ENCODE data around the gene KLHL35. TPM values are rescaled to one million over a fixed set of nuclear protein-coding genes. Genes with fewer than 3 reads are reported as not detected.

Gene KLHL35
- total RNA-seq, 4 donors from 2014 or later = 2.5 TPM; not detected in 3

GRCh38 chr11:75398906-75399305, 34.1 kb downstream of the KLHL35 start:
- Histone ChIP-seq H3K9me3 (no peaks in the 10 kb centered on the region), H3K27ac (no peak overlapping the region), H3K4me3 (no peak overlapping the region), H3K36me3 (no peaks in the 10 kb centered on the region), H3K4me1 (peaks cover 0 to 8% of the 10 kb centered on the region in 2 donors), H3K27me3 (no peaks in the 10 kb centered on the region)
- DNase-seq = no peak
- TF ChIP-seq CTCF (IDR thresholded peaks at IDR 0.05) = no peak
- TF ChIP-seq POLR2A (IDR thresholded peaks at IDR 0.05) = no peak
- intact Hi-C loops (cut with DNase I; ENCODE audit: low total_unique reads) = no loop called here

- H3K27me3 ChIP-seq = no peaks in the 10 kb centered on the region
- no peak overlapping the region for H3K4me3 ChIP-seq
- H3K27ac ChIP-seq = no peak overlapping the region
- no peak for DNase-seq
- no peak for TF ChIP-seq CTCF (IDR thresholded peaks at IDR 0.05)
- TF ChIP-seq POLR2A (IDR thresholded peaks at IDR 0.05) = no peak
- no peaks in the 10 kb centered on the region for H3K4me1 ChIP-seq
- H3K36me3 ChIP-seq = no peaks in the 10 kb centered on the region
- H3K9me3 ChIP-seq = no peaks in the 10 kb centered on the region
- intact Hi-C loops (cut with DNase I; ENCODE audit: low total_unique reads) = loop anchor here (5.0 kb wide), 1 partner anchor 138 kb away; no protein-coding TSS in a partner anchor
Measured at GRCh38 chr11:75394085-75394840, 38.7 kb downstream of the KLHL35 start.

- Histone ChIP-seq H3K27ac (no peak overlapping the region), H3K9me3 (no peaks in the 10 kb centered on the region), H3K36me3 (no peaks in the 10 kb centered on the region), H3K27me3 (no peaks in the 10 kb centered on the region), H3K4me1 (no peaks in the 10 kb centered on the region), H3K4me3 (no peak overlapping the region)
- intact Hi-C loops (cut with DNase I; ENCODE audit: low total_unique reads) = loop anchor here (5.0 kb wide), 1 partner anchor 142 kb away; no protein-coding TSS in a partner anchor
- TF ChIP-seq CTCF (IDR thresholded peaks at IDR 0.05) (no peak), POLR2A (IDR thresholded peaks at IDR 0.05) (no peak)
- DNase-seq = no peak
Measured at GRCh38 chr11:75389925-75390324, 43.1 kb downstream of the KLHL35 start.

- no peak for DNase-seq
- H3K4me3 ChIP-seq = no peak overlapping the region
- H3K36me3 ChIP-seq = no peaks in the 10 kb centered on the region
- TF ChIP-seq CTCF (IDR thresholded peaks at IDR 0.05) (no peak), POLR2A (IDR thresholded peaks at IDR 0.05) (no peak)
- intact Hi-C loops (cut with DNase I; ENCODE audit: low total_unique reads) = no loop called here
- no peaks in the 10 kb centered on the region for H3K4me1 ChIP-seq
- H3K27ac ChIP-seq = no peak overlapping the region
- no peaks in the 10 kb centered on the region for H3K9me3 ChIP-seq
- no peaks in the 10 kb centered on the region for H3K27me3 ChIP-seq
Measured at GRCh38 chr11:75389276-75389605, 43.8 kb downstream of the KLHL35 start.

- H3K4me1 ChIP-seq = no peaks in the 10 kb centered on the region
- peak; percentile 62 for DNase-seq
- H3K9me3 ChIP-seq = no peaks in the 10 kb centered on the region
- TF ChIP-seq CTCF (IDR thresholded peaks at IDR 0.05) = peak; percentile 71 to 83 (median 76)
- TF ChIP-seq POLR2A (IDR thresholded peaks at IDR 0.05) = no peak
- H3K27me3 ChIP-seq = no peaks in the 10 kb centered on the region
- no peak overlapping the region for H3K4me3 ChIP-seq
- no peaks in the 10 kb centered on the region for H3K36me3 ChIP-seq
- H3K27ac ChIP-seq = no peak overlapping the region
- intact Hi-C loops (cut with DNase I; ENCODE audit: low total_unique reads) = no loop called here
Measured at GRCh38 chr11:75388386-75389275, 44.4 kb downstream of the KLHL35 start.

Measured in uterus (tissue), 4 donors.